ENCODE measurements around the gene NFATC1.

NFATC1 gene

GRCh38 chr18:79395308-79395640 is 456 bp upstream of the NFATC1 start:
- Histone ChIP-seq H3K4me2 (ENCODE audit: low read length) (peak overlapping the region; percentile 75), H3F3A (ENCODE audit: control insufficient read depth, insufficient read depth) (peaks cover 36% of the 10 kb centered on the region), H3K36me3 (ENCODE audit: control insufficient read depth, low read length) (peaks cover 12% of the 10 kb centered on the region), H3K9me3 (ENCODE audit: control insufficient read depth, insufficient read depth, low read length) (no peaks in the 10 kb centered on the region), H4K20me1 (ENCODE audit: control insufficient read depth, insufficient read depth, low read depth, low read length) (0 out of 2 replicates have a peak, but pooled peaks cover 6% of the 10 kb centered on the region), H3K9me2 (replicated peaks; ENCODE audit: control insufficient read depth, low read length) (no peaks in the 10 kb centered on the region), H3K4me3 (ENCODE audit: low read length) (peak overlapping the region; percentile 60), H3K27me3 (ENCODE audit: control insufficient read depth, low read length) (peaks cover 31% of the 10 kb centered on the region), H3K27ac (ENCODE audit: low read depth, low read length) (no peak overlapping the region), H3K79me2 (ENCODE audit: control insufficient read depth, low read length) (peaks cover 35% of the 10 kb centered on the region), H3K4me1 (ENCODE audit: control insufficient read depth, low read length) (peaks cover 65% of the 10 kb centered on the region)
- no peak for TF ChIP-seq EZH2phosphoT487 (IDR thresholded peaks at IDR 0.05; ENCODE audit: borderline replicate concordance, low read length)
- TF ChIP-seq CTCF (IDR thresholded peaks at IDR 0.05; ENCODE audit: low read depth, low read length, poor library complexity, severe bottlenecking), result no peak

- Histone ChIP-seq H3K4me1 (ENCODE audit: control insufficient read depth, low read length) (peaks cover 74% of the 10 kb centered on the region), H3F3A (ENCODE audit: control insufficient read depth, insufficient read depth) (peaks cover 30% of the 10 kb centered on the region), H3K79me2 (ENCODE audit: control insufficient read depth, low read length) (peaks cover 45% of the 10 kb centered on the region), H3K36me3 (ENCODE audit: control insufficient read depth, low read length) (peaks cover 15% of the 10 kb centered on the region), H3K4me3 (ENCODE audit: low read length) (peak overlapping the region; percentile 87), H3K27ac (ENCODE audit: low read depth, low read length) (peak overlapping the region; percentile 24; the same call in 1 of the 2 replicates), H3K4me2 (ENCODE audit: low read length) (peak overlapping the region; percentile 85), H3K9me3 (ENCODE audit: control insufficient read depth, insufficient read depth, low read length) (no peaks in the 10 kb centered on the region), H4K20me1 (ENCODE audit: control insufficient read depth, insufficient read depth, low read depth, low read length) (0 out of 2 replicates have a peak, but pooled peaks cover 6% of the 10 kb centered on the region), H3K9me2 (replicated peaks; ENCODE audit: control insufficient read depth, low read length) (no peaks in the 10 kb centered on the region), H3K27me3 (ENCODE audit: control insufficient read depth, low read length) (peaks cover 31% of the 10 kb centered on the region)
- no peak for TF ChIP-seq CTCF (IDR thresholded peaks at IDR 0.05; ENCODE audit: low read depth, low read length, poor library complexity, severe bottlenecking)
- peak; percentile 84 for TF ChIP-seq EZH2phosphoT487 (IDR thresholded peaks at IDR 0.05; ENCODE audit: borderline replicate concordance, low read length)
These were observed 909 bp downstream of the NFATC1 start for GRCh38 chr18:79396431-79397246.

- peak overlapping the region; percentile 85 for H3K4me2 ChIP-seq (ENCODE audit: low read length)
These were observed 1.6 kb downstream of the NFATC1 start for GRCh38 chr18:79397247-79397829.

More at GRCh38 chr18:79397247-79397829, 1.6 kb downstream of the NFATC1 start:
- H3K79me2 ChIP-seq (ENCODE audit: control insufficient read depth, low read length), result peaks cover 52% of the 10 kb centered on the region
- H3F3A ChIP-seq (ENCODE audit: control insufficient read depth, insufficient read depth), result peaks cover 23% of the 10 kb centered on the region
- no peaks in the 10 kb centered on the region for H3K9me2 ChIP-seq (replicated peaks; ENCODE audit: control insufficient read depth, low read length)
- H3K36me3 ChIP-seq (ENCODE audit: control insufficient read depth, low read length), result peaks cover 19% of the 10 kb centered on the region
- H3K27ac ChIP-seq (ENCODE audit: low read depth, low read length), result no peak overlapping the region; the same call in 1 of the 2 replicates
- H4K20me1 ChIP-seq (ENCODE audit: control insufficient read depth, insufficient read depth, low read depth, low read length), result 0 out of 2 replicates have a peak, but pooled peaks cover 6% of the 10 kb centered on the region
- no peaks in the 10 kb centered on the region for H3K9me3 ChIP-seq (ENCODE audit: control insufficient read depth, insufficient read depth, low read length)
- H3K4me3 ChIP-seq (ENCODE audit: low read length), result peak overlapping the region; percentile 87
- peaks cover 29% of the 10 kb centered on the region for H3K27me3 ChIP-seq (ENCODE audit: control insufficient read depth, low read length)
- TF ChIP-seq EZH2phosphoT487 (IDR thresholded peaks at IDR 0.05; ENCODE audit: borderline replicate concordance, low read length) (no peak), CTCF (IDR thresholded peaks at IDR 0.05; ENCODE audit: low read depth, low read length, poor library complexity, severe bottlenecking) (no peak)
- H3K4me1 ChIP-seq (ENCODE audit: control insufficient read depth, low read length), result peaks cover 76% of the 10 kb centered on the region
